Measurements from ENCODE around the gene CMTM8.

CMTM8 gene

GRCh38 chr3:32296251-32297204, 58.0 kb downstream of the CMTM8 start (continued):
- TF ChIP-seq POU6F1 (CRISPR knock-in tag; IDR thresholded peaks at IDR 0.05; ENCODE audit: borderline replicate concordance, low read depth) (no peak), PPARA (CRISPR knock-in tag; IDR thresholded peaks at IDR 0.05; ENCODE audit: borderline replicate concordance) (no peak), ESRRG (CRISPR knock-in tag; IDR thresholded peaks at IDR 0.05) (no peak)

GRCh38 chr3:32297366-32297765, 58.9 kb downstream of the CMTM8 start:
- no peak for TF ChIP-seq POU6F1 (CRISPR knock-in tag; IDR thresholded peaks at IDR 0.05; ENCODE audit: borderline replicate concordance, low read depth)
- no peak for TF ChIP-seq CSDC2 (CRISPR knock-in tag; IDR thresholded peaks at IDR 0.05)
- no peak for TF ChIP-seq ARNTL (CRISPR knock-in tag; IDR thresholded peaks at IDR 0.05; ENCODE audit: borderline replicate concordance, low read depth)
- TF ChIP-seq, protein P1, sequence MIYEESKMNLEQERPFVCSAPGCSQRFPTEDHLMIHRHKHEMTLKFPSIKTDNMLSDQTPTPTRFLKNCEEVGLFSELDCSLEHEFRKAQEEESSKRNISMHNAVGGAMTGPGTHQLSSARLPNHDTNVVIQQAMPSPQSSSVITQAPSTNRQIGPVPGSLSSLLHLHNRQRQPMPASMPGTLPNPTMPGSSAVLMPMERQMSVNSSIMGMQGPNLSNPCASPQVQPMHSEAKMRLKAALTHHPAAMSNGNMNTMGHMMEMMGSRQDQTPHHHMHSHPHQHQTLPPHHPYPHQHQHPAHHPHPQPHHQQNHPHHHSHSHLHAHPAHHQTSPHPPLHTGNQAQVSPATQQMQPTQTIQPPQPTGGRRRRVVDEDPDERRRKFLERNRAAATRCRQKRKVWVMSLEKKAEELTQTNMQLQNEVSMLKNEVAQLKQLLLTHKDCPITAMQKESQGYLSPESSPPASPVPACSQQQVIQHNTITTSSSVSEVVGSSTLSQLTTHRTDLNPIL (CRISPR knock-in tag; IDR thresholded peaks at IDR 0.05; ENCODE audit: low read depth), result no peak
- TF ChIP-seq CSRNP3 (CRISPR knock-in tag; IDR thresholded peaks at IDR 0.05), result no peak
- TF ChIP-seq ZC3H10 (CRISPR knock-in tag; IDR thresholded peaks at IDR 0.05), result no peak
- TF ChIP-seq RARB (CRISPR knock-in tag; IDR thresholded peaks at IDR 0.05), result no peak
- TF ChIP-seq TCF4 (CRISPR knock-in tag; IDR thresholded peaks at IDR 0.05; ENCODE audit: borderline replicate concordance), result no peak
- TF ChIP-seq, protein P2, sequence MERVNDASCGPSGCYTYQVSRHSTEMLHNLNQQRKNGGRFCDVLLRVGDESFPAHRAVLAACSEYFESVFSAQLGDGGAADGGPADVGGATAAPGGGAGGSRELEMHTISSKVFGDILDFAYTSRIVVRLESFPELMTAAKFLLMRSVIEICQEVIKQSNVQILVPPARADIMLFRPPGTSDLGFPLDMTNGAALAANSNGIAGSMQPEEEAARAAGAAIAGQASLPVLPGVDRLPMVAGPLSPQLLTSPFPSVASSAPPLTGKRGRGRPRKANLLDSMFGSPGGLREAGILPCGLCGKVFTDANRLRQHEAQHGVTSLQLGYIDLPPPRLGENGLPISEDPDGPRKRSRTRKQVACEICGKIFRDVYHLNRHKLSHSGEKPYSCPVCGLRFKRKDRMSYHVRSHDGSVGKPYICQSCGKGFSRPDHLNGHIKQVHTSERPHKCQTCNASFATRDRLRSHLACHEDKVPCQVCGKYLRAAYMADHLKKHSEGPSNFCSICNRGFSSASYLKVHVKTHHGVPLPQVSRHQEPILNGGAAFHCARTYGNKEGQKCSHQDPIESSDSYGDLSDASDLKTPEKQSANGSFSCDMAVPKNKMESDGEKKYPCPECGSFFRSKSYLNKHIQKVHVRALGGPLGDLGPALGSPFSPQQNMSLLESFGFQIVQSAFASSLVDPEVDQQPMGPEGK (CRISPR knock-in tag; IDR thresholded peaks at IDR 0.05; ENCODE audit: borderline replicate concordance), result no peak
- TF ChIP-seq GLIS3 (CRISPR knock-in tag; IDR thresholded peaks at IDR 0.05), result no peak
- TF ChIP-seq ZFP3 (CRISPR knock-in tag; IDR thresholded peaks at IDR 0.05), result no peak
- no peak for TF ChIP-seq BACH2 (CRISPR knock-in tag; IDR thresholded peaks at IDR 0.05; ENCODE audit: borderline replicate concordance)
- no peak for TF ChIP-seq ISL1 (CRISPR knock-in tag; IDR thresholded peaks at IDR 0.05)
- no peak for ATAC-seq

DNA sequence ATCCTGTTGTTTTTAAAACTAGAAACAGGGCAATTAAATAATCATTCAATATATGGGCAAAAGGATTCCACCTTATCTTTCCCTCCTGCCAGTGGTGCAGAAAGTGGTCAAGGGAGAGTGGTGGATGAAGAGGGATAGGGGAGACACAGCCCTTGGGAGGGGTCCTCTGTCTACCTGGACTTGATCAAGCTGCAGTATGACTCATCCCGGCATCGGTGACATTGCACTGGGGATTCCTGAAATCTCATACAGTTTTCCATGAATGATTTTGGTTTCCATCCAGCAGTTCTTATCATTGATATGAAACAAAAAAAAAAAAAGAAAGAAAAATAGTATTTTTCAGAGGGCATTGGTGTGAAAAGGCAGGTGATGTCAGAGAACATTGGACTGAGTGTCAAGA, 62.9 kb downstream of the CMTM8 start:
- ATAC-seq, result no peak
- no peak for TF ChIP-seq ZFP3 (CRISPR knock-in tag; IDR thresholded peaks at IDR 0.05)
- no peak for TF ChIP-seq ESRRG (CRISPR knock-in tag; IDR thresholded peaks at IDR 0.05)
- no peak for TF ChIP-seq CSRNP3 (CRISPR knock-in tag; IDR thresholded peaks at IDR 0.05)
- TF ChIP-seq, protein P1 (CRISPR knock-in tag; IDR thresholded peaks at IDR 0.05; ENCODE audit: low read depth), result no peak
- TF ChIP-seq, protein P2 (CRISPR knock-in tag; IDR thresholded peaks at IDR 0.05; ENCODE audit: borderline replicate concordance), result no peak
- TF ChIP-seq PPARA (CRISPR knock-in tag; IDR thresholded peaks at IDR 0.05; ENCODE audit: borderline replicate concordance), result no peak
- no peak for TF ChIP-seq ZNF70 (CRISPR knock-in tag; IDR thresholded peaks at IDR 0.05)
- no peak for TF ChIP-seq ARNTL (CRISPR knock-in tag; IDR thresholded peaks at IDR 0.05; ENCODE audit: borderline replicate concordance, low read depth)
- no peak for TF ChIP-seq SNAI2 (CRISPR knock-in tag; IDR thresholded peaks at IDR 0.05)

All from SK-N-SH treated with all-trans-retinoic acid at 6 μM for 48 hours (cell line).